GM21825 (cell line): ENCODE measurements around the gene CCR2.
"Not testable (repeated sequence)": the region's sequence is repeated elsewhere in the genome, so short reads cannot be mapped to it uniquely, and the experiment has no call there.

Experiments
- ATAC-seq: cut with Tn5 transposase; IDR thresholded peaks from one replicate; pipeline ENCODE4 v1.9.1; 2021; ENCODE audit warnings: mild to moderate bottlenecking, moderate library complexity; ENCODE audit not compliant: unreplicated experiment

CCR2 gene

DNA sequence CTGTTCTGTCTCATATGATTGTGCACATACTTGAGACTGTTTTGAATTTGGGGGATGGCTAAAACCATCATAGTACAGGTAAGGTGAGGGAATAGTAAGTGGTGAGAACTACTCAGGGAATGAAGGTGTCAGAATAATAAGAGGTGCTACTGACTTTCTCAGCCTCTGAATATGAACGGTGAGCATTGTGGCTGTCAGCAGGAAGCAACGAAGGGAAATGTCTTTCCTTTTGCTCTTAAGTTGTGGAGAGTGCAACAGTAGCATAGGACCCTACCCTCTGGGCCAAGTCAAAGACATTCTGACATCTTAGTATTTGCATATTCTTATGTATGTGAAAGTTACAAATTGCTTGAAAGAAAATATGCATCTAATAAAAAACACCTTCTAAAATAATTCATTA lies 21.9 kb downstream of the CCR2 start:
- no peak for ATAC-seq

DNA sequence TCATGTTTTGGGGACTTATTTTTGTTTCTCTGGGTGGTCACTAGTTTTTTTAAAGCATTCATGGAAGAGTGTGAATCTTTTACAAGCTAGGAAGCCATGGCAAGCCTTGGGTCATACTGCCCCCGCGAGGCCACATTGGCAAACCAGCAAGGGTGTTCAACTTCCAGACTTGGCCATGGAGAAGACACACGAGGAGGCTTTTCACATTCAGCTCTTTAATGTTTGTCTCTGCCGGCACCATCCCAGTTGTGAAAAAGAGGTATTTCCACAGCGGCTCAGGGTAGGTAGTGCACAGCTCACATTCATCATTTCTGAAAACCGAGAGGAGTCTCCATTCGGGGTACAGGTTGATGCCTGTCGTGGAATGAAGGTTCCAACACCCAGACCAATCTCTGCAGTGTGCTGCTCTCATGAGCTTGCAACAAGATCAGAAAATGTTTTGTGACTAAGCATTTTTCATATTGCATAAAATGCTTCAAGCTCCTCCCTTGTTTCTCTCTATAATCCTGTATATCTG lies 24.6 kb downstream of the CCR2 start:
- no peak for ATAC-seq

DNA sequence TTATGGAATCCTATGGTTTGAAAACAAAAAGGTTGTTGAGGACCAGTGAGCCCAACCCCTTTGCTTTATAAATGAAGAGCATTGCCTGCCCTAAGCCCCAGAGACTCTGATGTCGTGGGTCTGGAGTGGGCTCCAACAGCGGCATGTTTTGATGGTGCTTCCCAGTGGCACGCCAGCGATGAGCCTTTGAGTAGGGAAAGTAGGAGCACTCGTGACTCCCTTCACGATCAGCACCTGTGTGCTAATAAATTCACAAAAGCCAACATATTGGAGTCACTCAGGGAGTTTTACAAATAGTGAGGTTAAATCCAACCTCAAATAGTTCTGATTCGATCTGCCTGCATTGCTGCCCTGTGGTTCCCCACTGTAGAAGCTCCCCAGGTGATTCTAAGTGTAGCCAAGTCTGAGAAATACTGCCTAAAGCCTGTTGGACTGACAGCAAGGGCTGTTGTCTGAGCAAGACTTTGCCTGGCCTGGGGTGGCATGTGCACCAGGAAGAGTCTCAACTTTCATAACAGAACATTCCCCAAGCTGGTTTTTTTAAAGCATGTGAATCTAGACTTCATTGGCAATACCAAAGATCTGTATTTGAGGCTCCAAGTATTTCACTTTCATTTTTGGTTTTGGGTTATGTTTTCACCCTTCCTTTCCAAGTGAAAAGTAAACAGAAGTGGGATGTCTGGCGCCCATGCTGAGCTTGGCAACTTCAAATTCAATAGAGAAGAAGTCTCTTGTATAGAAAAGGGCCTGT lies 26.7 kb downstream of the CCR2 start:
- no peak for ATAC-seq

DNA sequence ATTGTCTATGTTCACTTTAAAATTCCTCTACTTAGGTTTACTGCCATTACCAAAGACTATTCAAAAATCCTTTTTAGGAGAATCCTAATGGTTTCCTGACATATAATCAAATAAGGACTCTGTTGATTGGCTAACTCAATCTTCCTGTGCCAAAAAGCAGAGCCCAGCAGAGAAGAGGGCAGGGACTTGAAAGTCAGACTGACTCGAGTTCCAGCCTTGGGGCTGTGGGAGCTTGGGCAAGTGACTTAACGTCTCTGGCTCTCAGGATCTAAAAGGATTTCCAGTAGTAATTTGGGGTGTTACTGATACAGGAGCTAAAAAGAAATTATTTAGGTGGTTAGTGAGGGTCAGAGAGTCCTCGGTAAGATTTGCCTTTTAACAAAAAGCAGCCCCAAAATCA lies 27.7 kb downstream of the CCR2 start:
- no peak for ATAC-seq

DNA sequence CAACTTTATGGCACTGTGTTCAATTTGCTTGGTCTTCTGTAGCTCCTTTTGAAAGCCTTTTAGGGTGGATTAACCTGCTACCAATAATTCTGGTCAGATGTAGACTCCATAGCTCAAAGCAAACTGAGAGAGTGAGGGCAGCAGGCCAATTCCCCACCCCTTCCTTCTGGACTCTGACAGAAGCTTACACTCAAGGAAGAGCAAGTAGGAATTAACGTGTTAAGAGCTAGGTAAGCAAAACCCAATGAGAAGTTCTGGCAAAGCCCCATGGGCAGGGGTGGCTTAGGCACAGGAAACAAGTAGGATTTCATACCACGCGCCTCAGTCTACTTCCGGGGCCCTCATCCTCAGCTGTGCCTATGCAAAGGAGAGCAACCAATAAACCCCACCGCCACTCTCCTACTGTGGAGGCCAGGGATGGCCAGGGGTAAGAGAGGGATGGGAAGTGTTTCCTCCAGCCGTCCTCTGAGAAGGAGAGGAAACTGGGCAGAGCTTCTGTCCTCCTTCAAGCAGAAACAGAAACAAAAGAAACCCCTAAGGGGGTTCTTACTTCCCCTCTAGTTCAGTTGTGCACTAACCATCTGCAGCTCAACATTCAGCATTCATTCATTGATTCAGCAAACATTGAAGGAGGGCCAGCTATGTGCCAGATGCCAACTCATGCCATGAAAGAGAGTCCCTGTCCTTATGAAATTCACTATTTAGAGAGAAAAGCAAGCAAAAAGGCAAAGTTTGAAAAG lies 29.5 kb downstream of the CCR2 start:
- no peak for ATAC-seq

DNA sequence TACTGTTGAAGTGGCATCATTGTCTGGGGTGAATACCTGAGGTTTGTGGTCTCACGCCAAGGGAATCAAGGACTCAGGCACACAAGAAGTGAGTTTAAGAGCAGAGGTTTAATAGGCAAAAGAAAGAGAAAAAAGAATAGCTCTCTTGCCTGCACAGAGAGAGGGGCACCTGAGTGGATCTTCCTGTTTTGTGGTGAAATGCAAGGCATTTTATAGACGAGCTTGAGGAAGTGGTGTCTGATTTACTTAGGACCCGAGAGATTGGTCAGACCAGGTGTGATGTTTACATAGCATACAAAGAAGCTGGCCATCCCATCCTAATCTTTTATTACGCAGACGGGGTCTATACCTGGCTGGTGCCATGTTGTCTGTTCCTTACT lies 30.0 kb downstream of the CCR2 start:
- ATAC-seq = no peak

DNA sequence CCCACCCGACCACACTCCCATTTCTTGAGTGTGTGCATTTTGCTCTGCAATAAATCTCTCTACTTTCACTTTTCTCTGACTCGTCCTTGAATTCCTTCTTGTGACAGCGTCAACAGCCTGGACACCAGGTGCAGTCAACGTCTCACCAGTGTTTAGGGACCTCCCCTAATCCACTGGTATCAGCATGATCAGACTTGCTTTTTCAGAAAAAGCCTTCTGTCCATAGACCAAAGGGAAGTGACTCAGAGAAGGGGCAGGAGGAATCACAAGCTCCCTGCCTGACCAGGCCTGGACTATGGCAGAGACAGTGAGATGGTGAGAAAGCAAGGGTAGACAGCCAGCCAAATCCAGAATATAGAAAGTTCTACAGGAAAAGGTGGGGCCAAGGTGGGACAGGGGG lies 32.3 kb downstream of the CCR2 start:
- ATAC-seq = no peak

DNA sequence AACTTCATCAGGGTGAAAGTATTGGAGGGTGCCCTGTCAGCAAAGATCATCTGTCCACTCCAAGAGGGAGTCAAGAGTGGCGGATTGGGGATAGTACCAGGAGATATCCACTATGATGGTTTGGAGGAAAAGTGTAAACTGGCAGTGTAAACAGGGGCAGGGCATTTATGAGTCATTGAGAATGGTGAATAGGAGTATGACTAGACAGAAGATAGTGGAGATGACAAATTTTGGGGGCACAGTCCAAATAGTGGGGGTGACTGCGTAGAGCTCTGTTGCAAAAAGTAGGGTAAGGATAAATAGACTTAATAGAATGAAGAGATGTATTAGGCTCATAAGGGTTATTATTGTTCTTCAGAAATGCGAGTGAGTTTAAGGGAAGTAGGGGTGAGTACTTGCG lies 34.9 kb downstream of the CCR2 start:
- not testable (repeated sequence) for ATAC-seq

DNA sequence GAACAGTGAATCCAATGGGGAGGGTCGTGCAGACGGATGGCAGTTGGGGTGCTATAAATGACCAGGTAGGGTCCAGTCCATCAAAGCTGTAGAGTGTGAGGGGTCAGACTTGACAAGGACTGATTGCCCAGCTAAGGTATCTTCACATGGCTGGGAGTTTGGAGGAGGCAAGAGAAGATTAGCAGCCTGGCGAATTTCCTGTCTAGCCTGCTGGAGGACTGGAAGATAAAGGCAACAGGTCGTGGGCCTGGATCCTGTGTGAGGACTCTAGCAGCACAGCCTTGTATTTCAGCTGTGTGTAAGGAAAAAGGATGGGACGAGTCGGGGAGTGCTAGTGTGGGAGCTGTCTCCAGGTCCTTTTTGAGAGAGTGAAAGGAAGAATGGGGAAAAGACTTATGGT lies 35.4 kb downstream of the CCR2 start:
- no peak for ATAC-seq

DNA sequence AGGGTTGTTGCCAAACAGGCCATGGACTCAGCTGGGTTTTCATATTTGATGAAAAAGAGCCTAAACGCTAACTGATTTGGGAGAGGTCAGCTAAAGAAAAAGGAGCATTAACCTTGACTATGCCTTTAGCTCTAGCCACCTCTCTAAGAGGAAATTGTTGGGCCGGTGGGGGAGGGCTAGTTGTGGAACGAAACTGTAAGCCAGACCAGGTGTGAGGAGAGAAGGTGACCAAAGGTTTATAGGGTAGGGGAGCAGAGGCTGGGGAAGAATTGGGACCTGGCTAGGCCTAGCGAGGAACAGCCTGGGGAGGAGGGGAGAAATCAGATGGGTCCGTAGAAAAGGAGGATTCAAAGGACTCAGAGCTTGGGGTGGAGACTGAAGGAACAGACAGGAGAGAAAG lies 37.6 kb downstream of the CCR2 start:
- ATAC-seq = not testable (repeated sequence)

DNA sequence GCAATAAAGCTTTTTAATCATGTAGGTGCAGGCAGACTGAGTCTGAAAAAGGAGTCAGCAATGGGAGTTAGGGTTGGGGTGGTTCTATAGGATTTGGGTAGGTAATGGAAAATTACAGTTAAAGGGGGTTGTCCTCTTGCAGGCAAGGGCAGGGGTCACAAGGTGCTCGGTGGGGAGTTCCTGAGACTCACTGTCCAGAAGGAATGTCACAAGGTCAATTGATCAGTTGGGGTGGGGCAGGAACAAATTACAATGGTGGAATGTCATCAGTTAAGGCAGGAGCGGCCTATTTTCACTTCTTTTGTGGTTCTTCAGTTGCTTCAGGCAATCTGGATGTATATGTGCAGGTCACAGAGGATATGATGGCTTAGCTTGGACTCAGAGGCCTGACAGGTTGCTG lies 39.1 kb downstream of the CCR2 start:
- no peak for ATAC-seq

DNA sequence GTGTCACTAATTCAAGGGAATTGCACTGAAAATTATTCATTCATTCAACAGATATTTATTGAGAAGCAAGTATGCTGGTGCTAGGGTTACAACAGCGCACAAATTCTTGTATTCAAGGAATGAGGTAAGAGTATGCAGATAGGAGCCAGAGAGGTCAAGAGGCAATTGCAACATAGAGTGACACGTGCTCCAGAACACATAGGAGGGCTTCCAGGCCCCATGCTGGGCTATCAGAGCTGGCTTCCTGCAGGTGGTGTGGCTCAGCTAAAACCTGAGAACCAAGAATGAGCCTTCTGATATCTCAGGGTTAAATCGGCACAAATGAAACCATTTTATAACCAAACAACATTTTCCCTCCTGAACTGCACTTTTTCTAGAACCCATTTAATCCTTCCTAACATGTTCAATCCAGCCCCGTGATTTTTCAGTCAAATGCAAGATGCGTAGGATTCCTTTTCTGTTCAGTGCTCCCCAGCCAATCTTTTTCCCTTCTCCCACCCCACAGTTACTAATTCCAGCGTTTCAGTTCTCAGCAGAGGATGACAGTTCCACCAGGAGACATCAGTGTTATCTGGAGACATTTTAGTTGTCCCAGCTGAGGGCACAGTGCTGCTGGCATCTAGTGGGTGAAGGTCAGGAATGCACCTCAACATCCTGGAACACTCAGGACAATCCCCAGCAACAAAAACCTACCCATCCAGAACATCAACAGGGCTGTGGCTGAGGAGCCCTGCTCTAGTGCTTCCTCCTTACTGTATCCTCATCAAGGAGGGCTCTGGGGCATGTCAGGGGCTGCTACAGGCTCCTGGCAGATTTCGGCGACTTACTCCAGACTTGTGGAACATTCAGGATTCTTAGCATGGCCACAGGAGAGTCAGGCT lies 39.9 kb downstream of the CCR2 start:
- no peak for ATAC-seq

DNA sequence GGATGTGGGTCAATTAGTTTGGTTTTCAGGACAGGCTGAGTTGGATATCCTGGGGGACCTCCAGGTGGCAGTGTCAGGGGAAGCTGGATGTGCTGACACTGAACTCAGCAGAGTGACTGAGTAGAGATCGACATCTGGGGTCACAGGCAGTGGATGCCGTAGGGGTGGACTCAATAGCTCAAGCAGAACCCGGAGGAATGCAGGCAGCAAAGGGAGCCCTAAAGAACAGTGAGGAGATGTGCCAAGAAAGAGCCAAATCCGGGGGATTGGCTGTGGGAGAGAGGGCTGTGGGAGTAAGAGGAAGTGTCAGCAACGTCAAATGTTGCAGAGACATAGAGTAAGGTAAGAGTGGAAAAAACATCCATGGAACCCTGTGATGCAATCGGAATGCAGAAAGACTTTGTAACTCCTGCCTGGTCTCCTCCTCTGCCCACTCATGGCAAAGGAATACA lies 41.3 kb downstream of the CCR2 start:
- no peak for ATAC-seq

DNA sequence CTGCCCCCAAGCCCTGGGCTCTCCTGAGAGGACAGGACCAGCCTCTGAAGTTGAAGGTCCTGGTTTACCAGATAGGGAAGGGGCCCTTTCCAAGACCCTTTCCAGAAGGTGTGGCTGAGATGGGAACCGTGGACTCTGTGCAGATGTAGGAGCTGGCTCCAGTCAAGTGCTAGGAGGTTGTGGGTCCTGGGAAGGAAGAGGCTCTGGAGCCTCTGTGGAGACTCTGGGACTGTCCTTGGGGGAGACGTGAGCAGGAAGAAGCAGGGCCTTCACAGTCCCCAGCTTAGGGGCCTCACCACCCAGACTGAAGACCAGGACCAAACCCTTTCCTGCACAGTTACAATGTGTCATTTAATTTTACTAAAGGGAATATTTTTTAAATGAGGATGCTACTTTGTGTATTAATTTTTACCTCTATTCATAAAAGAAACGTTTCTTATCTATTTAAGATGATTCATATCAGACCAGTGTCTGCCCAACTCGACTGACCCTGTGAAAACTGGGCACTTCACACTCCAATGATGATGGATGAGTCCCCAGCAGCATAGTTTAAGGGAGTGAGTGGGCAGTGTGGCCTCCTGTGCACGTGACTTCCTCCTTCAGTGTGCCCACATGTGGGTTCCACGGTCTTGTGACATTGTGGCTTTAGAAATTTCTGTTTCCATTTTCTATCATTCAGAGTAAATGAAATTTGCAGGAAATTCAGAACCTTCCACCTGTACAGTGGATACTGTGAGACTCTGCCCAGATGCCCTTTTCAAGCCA lies 42.0 kb downstream of the CCR2 start:
- no peak for ATAC-seq

DNA sequence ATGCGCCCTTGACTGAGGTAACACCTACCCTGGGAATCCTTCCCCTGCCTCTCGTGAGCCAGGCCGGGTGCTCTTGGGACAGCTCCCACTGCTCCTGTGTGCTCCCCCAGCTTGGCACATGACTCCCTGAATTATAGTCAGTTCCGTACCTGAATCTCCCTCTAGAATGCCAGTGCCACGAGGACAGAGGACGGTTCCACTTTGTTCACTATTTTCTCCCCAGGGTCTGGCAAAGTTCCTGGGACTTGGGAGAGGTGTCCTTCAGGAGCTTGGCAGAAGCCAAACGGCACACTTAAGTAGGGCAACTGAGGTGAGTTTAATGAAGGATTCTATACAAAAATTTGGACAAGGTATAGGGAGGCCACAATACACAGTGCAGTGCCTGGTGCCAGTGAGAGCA lies 43.2 kb downstream of the CCR2 start:
- ATAC-seq = no peak

DNA sequence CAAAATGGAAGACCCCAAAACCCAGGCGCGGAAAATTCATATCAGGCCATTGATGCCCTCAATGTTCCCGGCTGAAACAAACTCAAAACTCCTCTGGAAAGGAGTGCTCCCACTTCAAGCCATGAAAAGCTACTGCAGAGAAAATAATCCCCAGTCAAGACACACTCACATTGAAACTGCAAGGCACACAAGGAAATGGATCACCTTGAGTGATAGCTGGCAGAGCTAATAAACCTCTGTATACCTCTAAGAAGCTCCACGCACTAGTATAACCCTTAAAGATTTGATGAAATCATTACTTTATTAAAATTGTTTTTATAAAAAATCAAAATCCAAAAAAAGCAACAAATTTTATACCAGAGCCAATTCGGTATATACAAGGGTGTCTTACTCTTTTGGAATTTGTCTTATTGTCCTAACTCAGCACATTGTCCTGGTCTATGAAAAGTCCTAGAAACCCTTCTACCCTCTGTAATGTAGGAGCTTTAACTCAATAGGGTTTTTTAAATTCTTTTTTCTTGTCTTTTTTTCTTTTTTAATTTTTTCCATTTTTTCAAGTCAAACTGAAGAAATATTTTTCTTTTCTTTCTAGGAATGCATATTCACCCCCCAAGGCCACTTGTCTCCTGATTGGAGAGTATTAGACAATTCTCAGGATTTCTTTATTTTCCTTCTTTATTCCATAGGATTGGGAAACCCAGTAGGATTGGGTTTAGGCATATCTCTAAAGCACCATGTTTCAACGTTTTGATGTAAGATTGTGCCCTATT lies 44.5 kb downstream of the CCR2 start:
- ATAC-seq = no peak

DNA sequence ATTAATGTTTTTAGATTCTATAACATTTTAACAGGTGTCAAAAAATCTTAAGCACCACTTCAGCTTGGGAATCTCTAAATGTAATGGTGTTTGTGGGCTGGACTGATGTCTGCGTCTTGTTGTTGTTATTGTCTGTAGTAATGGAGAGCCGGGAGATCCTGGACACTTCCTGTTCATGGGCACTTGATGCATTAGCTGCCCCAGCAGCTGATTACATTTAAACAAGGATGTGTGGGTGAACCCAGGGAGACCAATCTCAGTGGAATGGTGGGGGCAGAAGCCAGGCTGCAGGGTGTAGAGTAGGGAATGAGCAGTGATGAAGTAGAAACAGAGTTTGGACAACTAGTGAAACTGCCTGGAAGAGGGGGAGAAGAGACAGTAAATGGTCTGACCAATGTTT lies 45.2 kb downstream of the CCR2 start:
- no peak for ATAC-seq

DNA sequence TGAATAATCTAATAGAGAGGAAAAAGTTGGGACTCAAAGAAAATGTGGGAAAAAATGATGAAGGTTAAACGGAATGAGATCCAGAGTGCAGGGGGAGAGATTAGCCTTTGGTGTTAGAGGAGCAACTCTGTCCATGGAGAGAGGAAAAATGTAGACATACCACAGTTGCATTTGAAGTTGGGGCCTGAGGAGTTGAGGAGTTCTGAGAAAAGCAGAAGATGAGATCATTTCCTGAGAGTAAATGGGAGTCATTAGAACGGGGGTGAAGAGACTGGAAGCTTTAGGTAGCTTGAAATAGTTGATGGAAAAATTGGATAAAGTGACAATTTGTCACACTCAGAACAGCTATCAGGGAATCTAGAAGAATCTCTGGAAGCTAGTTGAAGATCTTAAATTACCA lies 45.6 kb downstream of the CCR2 start:
- ATAC-seq = no peak

DNA sequence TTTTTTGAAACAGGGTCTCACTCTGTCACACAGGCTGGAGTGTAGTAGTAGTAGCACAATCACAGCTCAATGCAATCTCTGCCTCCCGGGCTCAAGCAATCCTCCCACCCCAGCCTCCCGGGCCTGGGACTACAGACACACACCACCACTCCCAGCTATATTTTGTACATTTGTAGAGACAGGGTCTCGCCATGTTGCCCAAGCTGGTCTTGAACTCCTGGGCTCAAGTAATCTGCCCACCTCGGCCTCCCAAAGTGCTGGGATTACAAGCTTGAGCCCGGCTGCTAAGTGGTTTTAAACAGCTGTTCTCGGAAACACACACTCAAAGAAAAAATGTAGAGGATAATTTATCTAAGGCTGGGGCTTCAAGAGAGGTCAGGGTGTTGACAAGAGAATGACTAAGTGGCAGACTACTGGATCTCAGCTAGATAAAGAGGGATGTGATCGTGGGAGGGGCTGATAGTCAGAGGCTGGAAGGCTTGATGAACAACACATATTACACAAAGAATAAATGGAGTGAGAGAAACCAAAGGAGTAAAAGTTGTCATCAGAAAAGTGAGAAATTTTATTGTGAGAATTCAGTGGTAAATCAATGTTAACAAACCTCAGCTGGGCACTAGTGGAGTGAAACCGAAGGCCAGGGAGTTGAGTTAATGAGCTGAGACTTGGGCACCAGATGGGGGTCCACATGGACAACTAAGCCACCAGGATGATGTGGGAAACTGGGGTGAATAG lies 46.3 kb downstream of the CCR2 start:
- ATAC-seq = no peak
